NT2/D1 (cell line): ENCODE results near the gene CGB2.

ENCODE experiments used
- SUZ12 ChIP-seq: IDR thresholded peaks from 2 replicates; pipeline ENCODE4 v1.6.1; 2011; ENCODE audit not compliant: insufficient read length, insufficient read depth; ENCODE audit errors: extremely low read depth
- YY1 ChIP-seq: IDR thresholded peaks from 2 replicates; pipeline ENCODE4 v1.6.1; 2011; ENCODE audit not compliant: insufficient read length, insufficient read depth

- no peak for TF ChIP-seq SUZ12
- no peak for TF ChIP-seq YY1
These were observed 24.6 kb downstream of the CGB2 start for GRCh38 chr19:49056101-49056901.
